ENCODE measurements around the gene TSPAN13.

TSPAN13 gene

GRCh38 chr7:16753102-16753931, at the start of gene TSPAN13:
TSPAN13 (plus strand) TSS chr7:16753755; CDS start chr7:16753968, 213 bp downstream.
- no peaks in the 10 kb centered on the region for H3K9me3 ChIP-seq (ENCODE audit: insufficient read depth, low read length)
- H3K9ac ChIP-seq (ENCODE audit: insufficient read length, low read depth) = peak within 1 kb of the TSS; percentile 74
- H3K27me3 ChIP-seq (ENCODE audit: insufficient read depth, insufficient read length) = peaks cover 18% of the 10 kb centered on the region
- no peaks in the 10 kb centered on the region for H3K36me3 ChIP-seq (ENCODE audit: insufficient read depth, insufficient read length, low read length)
- peak within 1 kb of the TSS; percentile 92 for H3K4me3 ChIP-seq (ENCODE audit: insufficient read length, low read depth)
- TF ChIP-seq YY1 (IDR thresholded peaks at IDR 0.05; ENCODE audit: insufficient read depth, insufficient read length) = no peak
- TF ChIP-seq ZNF274 (IDR thresholded peaks at IDR 0.05; ENCODE audit: low read depth, low read length) = no peak
- no peak for TF ChIP-seq SUZ12 (IDR thresholded peaks at IDR 0.05; ENCODE audit: extremely low read depth, insufficient read depth, insufficient read length)
- no peaks in the 10 kb centered on the region for H3K4me1 ChIP-seq (ENCODE audit: insufficient read depth, insufficient read length)
- DNase-seq (ENCODE audit: low read depth, low spot score) = peak; percentile 92

DNA sequence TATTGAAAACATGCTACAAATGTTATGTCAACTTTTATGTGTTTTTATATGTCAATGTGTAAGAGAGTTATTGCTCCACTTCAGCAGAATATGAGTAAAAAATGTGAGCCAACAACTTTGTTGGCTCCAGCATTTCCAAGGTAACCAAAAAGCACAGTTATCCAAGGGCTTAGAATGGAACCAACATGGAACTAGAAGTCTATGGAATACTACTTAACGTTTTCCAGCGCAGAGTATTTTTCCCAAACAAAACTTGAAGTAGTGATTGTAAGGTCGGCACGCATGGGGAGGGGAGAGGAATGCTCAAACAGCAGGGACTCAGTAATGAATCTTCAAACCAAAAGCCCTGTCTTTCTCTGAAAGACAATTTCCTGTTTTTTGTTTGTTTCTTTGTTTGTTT, 45.0 kb upstream of the TSPAN13 start:
- Histone ChIP-seq H3K27me3 (ENCODE audit: insufficient read depth, insufficient read length) (no peaks in the 10 kb centered on the region), H3K9me3 (ENCODE audit: insufficient read depth, low read length) (no peaks in the 10 kb centered on the region), H3K4me3 (ENCODE audit: insufficient read length, low read depth) (no peak overlapping the region), H3K9ac (ENCODE audit: insufficient read length, low read depth) (no peak overlapping the region), H3K4me1 (ENCODE audit: insufficient read depth, insufficient read length) (peaks cover 2% of the 10 kb centered on the region), H3K36me3 (ENCODE audit: insufficient read depth, insufficient read length, low read length) (peaks cover 33% of the 10 kb centered on the region)
- TF ChIP-seq SUZ12 (IDR thresholded peaks at IDR 0.05; ENCODE audit: extremely low read depth, insufficient read depth, insufficient read length) (no peak), ZNF274 (IDR thresholded peaks at IDR 0.05; ENCODE audit: low read depth, low read length) (no peak), YY1 (IDR thresholded peaks at IDR 0.05; ENCODE audit: insufficient read depth, insufficient read length) (no peak)
- no peak for DNase-seq (ENCODE audit: low read depth, low spot score)

GRCh38 chr7:16708980-16709379, 44.6 kb upstream of the TSPAN13 start:
- no peaks in the 10 kb centered on the region for H3K9me3 ChIP-seq (ENCODE audit: insufficient read depth, low read length)
- DNase-seq (ENCODE audit: low read depth, low spot score) = no peak
- no peaks in the 10 kb centered on the region for H3K27me3 ChIP-seq (ENCODE audit: insufficient read depth, insufficient read length)
- peaks cover 28% of the 10 kb centered on the region for H3K36me3 ChIP-seq (ENCODE audit: insufficient read depth, insufficient read length, low read length)
- no peak overlapping the region for H3K9ac ChIP-seq (ENCODE audit: insufficient read length, low read depth)
- no peak overlapping the region for H3K4me3 ChIP-seq (ENCODE audit: insufficient read length, low read depth)
- TF ChIP-seq YY1 (IDR thresholded peaks at IDR 0.05; ENCODE audit: insufficient read depth, insufficient read length) = no peak
- no peak for TF ChIP-seq ZNF274 (IDR thresholded peaks at IDR 0.05; ENCODE audit: low read depth, low read length)
- TF ChIP-seq SUZ12 (IDR thresholded peaks at IDR 0.05; ENCODE audit: extremely low read depth, insufficient read depth, insufficient read length) = no peak
- H3K4me1 ChIP-seq (ENCODE audit: insufficient read depth, insufficient read length) = peaks cover 2% of the 10 kb centered on the region

GRCh38 chr7:16710651-16711050, 42.9 kb upstream of the TSPAN13 start:
- H3K36me3 ChIP-seq (ENCODE audit: insufficient read depth, insufficient read length, low read length) = peaks cover 15% of the 10 kb centered on the region
- DNase-seq (ENCODE audit: low read depth, low spot score) = no peak
- no peak overlapping the region for H3K4me3 ChIP-seq (ENCODE audit: insufficient read length, low read depth)
- H3K4me1 ChIP-seq (ENCODE audit: insufficient read depth, insufficient read length) = peaks cover 2% of the 10 kb centered on the region
- no peaks in the 10 kb centered on the region for H3K27me3 ChIP-seq (ENCODE audit: insufficient read depth, insufficient read length)
- no peaks in the 10 kb centered on the region for H3K9me3 ChIP-seq (ENCODE audit: insufficient read depth, low read length)
- H3K9ac ChIP-seq (ENCODE audit: insufficient read length, low read depth) = no peak overlapping the region
- TF ChIP-seq YY1 (IDR thresholded peaks at IDR 0.05; ENCODE audit: insufficient read depth, insufficient read length) (no peak), SUZ12 (IDR thresholded peaks at IDR 0.05; ENCODE audit: extremely low read depth, insufficient read depth, insufficient read length) (no peak), ZNF274 (IDR thresholded peaks at IDR 0.05; ENCODE audit: low read depth, low read length) (no peak)

- Histone ChIP-seq H3K9me3 (ENCODE audit: insufficient read depth, low read length) (no peaks in the 10 kb centered on the region), H3K27me3 (ENCODE audit: insufficient read depth, insufficient read length) (no peaks in the 10 kb centered on the region), H3K4me1 (ENCODE audit: insufficient read depth, insufficient read length) (peaks cover 2% of the 10 kb centered on the region), H3K36me3 (ENCODE audit: insufficient read depth, insufficient read length, low read length) (peaks cover 5% of the 10 kb centered on the region), H3K9ac (ENCODE audit: insufficient read length, low read depth) (no peak overlapping the region), H3K4me3 (ENCODE audit: insufficient read length, low read depth) (no peak overlapping the region)
- DNase-seq (ENCODE audit: low read depth, low spot score) = no peak
- TF ChIP-seq YY1 (IDR thresholded peaks at IDR 0.05; ENCODE audit: insufficient read depth, insufficient read length) (no peak), SUZ12 (IDR thresholded peaks at IDR 0.05; ENCODE audit: extremely low read depth, insufficient read depth, insufficient read length) (no peak), ZNF274 (IDR thresholded peaks at IDR 0.05; ENCODE audit: low read depth, low read length) (no peak)
These were observed 41.8 kb upstream of the TSPAN13 start for GRCh38 chr7:16711730-16712129.

DNA sequence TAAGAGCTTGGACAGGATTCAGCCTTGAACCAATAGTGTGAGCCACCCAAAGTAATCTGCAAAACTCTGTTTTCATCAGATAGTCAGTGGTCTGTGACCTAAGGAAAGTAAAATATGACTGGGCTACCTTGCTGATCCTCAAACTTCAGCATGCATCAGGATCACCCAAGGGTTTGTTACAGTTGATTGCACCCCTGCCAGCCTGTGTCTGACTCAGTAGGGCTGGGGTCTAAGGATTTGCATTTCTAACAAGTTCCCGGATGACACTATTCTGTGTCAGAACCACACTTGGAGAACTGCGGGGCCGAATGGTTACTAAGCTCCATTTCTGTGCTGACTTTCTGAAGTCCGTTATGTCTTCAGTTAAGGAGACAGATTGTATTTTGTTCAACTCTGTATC, 40.6 kb upstream of the TSPAN13 start:
- DNase-seq (ENCODE audit: low read depth, low spot score) = no peak
- Histone ChIP-seq H3K4me1 (ENCODE audit: insufficient read depth, insufficient read length) (peaks cover 2% of the 10 kb centered on the region), H3K9me3 (ENCODE audit: insufficient read depth, low read length) (no peaks in the 10 kb centered on the region), H3K27me3 (ENCODE audit: insufficient read depth, insufficient read length) (no peaks in the 10 kb centered on the region), H3K4me3 (ENCODE audit: insufficient read length, low read depth) (no peak overlapping the region), H3K9ac (ENCODE audit: insufficient read length, low read depth) (no peak overlapping the region), H3K36me3 (ENCODE audit: insufficient read depth, insufficient read length, low read length) (peaks cover 3% of the 10 kb centered on the region)
- no peak for TF ChIP-seq YY1 (IDR thresholded peaks at IDR 0.05; ENCODE audit: insufficient read depth, insufficient read length)
- no peak for TF ChIP-seq ZNF274 (IDR thresholded peaks at IDR 0.05; ENCODE audit: low read depth, low read length)

DNA sequence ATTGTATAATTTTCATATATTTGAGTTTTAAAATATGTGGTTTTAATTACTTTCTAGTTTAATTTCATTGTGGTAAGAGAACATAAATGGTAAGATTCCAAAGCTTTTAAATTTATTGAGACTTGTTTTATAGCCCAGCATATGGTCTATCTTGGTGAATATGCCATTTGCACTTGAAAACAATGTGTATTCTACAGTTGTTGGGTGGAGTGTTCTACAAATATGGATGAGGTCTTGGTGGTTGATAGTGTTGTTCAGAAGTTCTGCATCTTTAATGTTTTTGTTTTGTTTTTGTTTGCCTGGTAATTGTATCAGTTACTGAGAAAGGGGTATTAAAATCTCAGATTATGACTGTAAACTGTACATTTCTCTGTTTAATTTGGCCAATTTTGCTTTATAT, 37.6 kb upstream of the TSPAN13 start:
- TF ChIP-seq YY1 (IDR thresholded peaks at IDR 0.05; ENCODE audit: insufficient read depth, insufficient read length) (no peak), SUZ12 (IDR thresholded peaks at IDR 0.05; ENCODE audit: extremely low read depth, insufficient read depth, insufficient read length) (no peak), ZNF274 (IDR thresholded peaks at IDR 0.05; ENCODE audit: low read depth, low read length) (no peak)
- H3K4me3 ChIP-seq (ENCODE audit: insufficient read length, low read depth) = no peak overlapping the region
- H3K36me3 ChIP-seq (ENCODE audit: insufficient read depth, insufficient read length, low read length) = no peaks in the 10 kb centered on the region
- no peak overlapping the region for H3K9ac ChIP-seq (ENCODE audit: insufficient read length, low read depth)
- no peaks in the 10 kb centered on the region for H3K4me1 ChIP-seq (ENCODE audit: insufficient read depth, insufficient read length)
- no peaks in the 10 kb centered on the region for H3K27me3 ChIP-seq (ENCODE audit: insufficient read depth, insufficient read length)
- H3K9me3 ChIP-seq (ENCODE audit: insufficient read depth, low read length) = no peaks in the 10 kb centered on the region
- DNase-seq (ENCODE audit: low read depth, low spot score) = no peak
